A549 (cell line): ENCODE data around the gene ATP5F1A.

Experiments used
- CBX8 ChIP-seq: fragments of 200-600 bp; sonication (generic); IDR thresholded peaks from 2 replicates; pipeline ENCODE4 v1.6.1; 2016
- CEBPB ChIP-seq, 2 experiments: fragments of >200 bp in 1 of 2; sonication (Bioruptor Twin) in 1 of 2; formaldehyde crosslinking in 1 of 2; IDR thresholded peaks; 2 replicates each; pipeline ENCODE4 v1.6.1; 2012 to 2016
- EP300 ChIP-seq, 2 experiments: fragments of >200 bp; sonication (Bioruptor Twin); formaldehyde crosslinking; IDR thresholded peaks; 2 replicates in 1 of 2; 3 replicates in 1 of 2; pipeline ENCODE4 v1.6.1; 2016 to 2017
- JUN ChIP-seq, 2 experiments: fragments of >200 bp; sonication (Bioruptor Twin); formaldehyde crosslinking; IDR thresholded peaks; 2 replicates in 1 of 2; 3 replicates in 1 of 2; pipeline ENCODE4 v1.6.1; 2016 to 2017
- MAZ ChIP-seq: fragments of 150-350 bp; IDR thresholded peaks from 2 replicates; pipeline ENCODE4 v1.6.1; 2014; ENCODE audit warnings: antibody characterized with exemption, low read depth, low read length, borderline replicate concordance
- POLR2A ChIP-seq: IDR thresholded peaks from 2 replicates; pipeline ENCODE4 v1.6.1; 2012; ENCODE audit warnings: mild to moderate bottlenecking, low read length
- POLR2AphosphoS2 ChIP-seq: conservative IDR thresholded peaks from 2 replicates; pipeline ENCODE4 v1.6.1; 2012; ENCODE audit warnings: low read length, improper control_type of control experiment, inconsistent platforms
- RCOR1 ChIP-seq: fragments of 150-350 bp; IDR thresholded peaks from 2 replicates; pipeline ENCODE4 v1.6.1; 2014; ENCODE audit warnings: antibody characterized with exemption, low read length, low read depth
- SMC3 ChIP-seq: fragments of >200 bp; sonication (Bioruptor Twin); formaldehyde crosslinking; IDR thresholded peaks from 3 replicates; pipeline ENCODE4 v1.6.1; 2018; ENCODE audit warnings: inconsistent platforms
- ZC3H11A ChIP-seq: fragments of 450-650 bp; IDR thresholded peaks from 2 replicates; pipeline ENCODE4 v1.6.1; 2014; ENCODE audit warnings: antibody characterized with exemption, mild to moderate bottlenecking
- TF ChIP-seq, protein P1 (sequence below): IDR thresholded peaks from 2 replicates; pipeline ENCODE4 v1.6.1; 2012
- TF ChIP-seq, protein P2 (sequence below): fragments of >200 bp; sonication (Bioruptor Twin); formaldehyde crosslinking; IDR thresholded peaks from 3 replicates; pipeline ENCODE4 v1.5.1; 2016

DNA sequence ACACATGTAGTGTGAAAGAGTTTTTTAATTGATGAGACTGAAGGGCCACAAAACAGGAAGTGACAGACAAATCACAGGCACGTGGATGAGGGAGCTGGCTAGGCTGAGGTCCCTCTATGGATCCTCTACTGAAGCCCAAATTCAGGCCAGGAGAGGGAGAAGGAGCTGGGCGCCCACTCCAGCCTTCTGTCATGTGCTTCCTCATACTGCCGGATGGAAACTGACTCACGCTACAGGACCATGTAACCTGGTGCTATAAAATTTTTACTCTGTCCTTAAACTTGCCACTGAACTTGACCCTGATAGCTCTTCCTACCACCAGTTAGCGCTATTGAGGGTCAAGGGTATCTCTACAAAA lies 57.4 kb downstream of the ATP5F1A start:
- TF ChIP-seq RCOR1 (no peak), ZC3H11A (no peak), MAZ (no peak), CEBPB (IDR thresholded peaks at IDR 0.05) (no peak), SMC3 (no peak), POLR2A (no peak), EP300 (IDR thresholded peaks at IDR 0.05) (no peak), CBX8 (no peak), JUN (IDR thresholded peaks at IDR 0.05) (no peak), POLR2AphosphoS2 (no peak)
- TF ChIP-seq, protein P1, sequence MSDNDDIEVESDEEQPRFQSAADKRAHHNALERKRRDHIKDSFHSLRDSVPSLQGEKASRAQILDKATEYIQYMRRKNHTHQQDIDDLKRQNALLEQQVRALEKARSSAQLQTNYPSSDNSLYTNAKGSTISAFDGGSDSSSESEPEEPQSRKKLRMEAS = no peak
- TF ChIP-seq, protein P2, sequence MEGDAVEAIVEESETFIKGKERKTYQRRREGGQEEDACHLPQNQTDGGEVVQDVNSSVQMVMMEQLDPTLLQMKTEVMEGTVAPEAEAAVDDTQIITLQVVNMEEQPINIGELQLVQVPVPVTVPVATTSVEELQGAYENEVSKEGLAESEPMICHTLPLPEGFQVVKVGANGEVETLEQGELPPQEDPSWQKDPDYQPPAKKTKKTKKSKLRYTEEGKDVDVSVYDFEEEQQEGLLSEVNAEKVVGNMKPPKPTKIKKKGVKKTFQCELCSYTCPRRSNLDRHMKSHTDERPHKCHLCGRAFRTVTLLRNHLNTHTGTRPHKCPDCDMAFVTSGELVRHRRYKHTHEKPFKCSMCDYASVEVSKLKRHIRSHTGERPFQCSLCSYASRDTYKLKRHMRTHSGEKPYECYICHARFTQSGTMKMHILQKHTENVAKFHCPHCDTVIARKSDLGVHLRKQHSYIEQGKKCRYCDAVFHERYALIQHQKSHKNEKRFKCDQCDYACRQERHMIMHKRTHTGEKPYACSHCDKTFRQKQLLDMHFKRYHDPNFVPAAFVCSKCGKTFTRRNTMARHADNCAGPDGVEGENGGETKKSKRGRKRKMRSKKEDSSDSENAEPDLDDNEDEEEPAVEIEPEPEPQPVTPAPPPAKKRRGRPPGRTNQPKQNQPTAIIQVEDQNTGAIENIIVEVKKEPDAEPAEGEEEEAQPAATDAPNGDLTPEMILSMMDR = no peak
